Body of pancreas (tissue), 4 donors: ENCODE results near the gene TBCA. TPM values are rescaled to one million over a fixed set of nuclear protein-coding genes. Genes with fewer than 3 reads are reported as not detected.

Source experiments
- ATAC-seq: fragments of 150-250 bp; one replicate; pipeline ENCODE4 v1.9.1; 2016
- DNase-seq, 4 donors: peaks; one replicate each; pipeline ENCODE4 v3.0.0-alpha.2; 2019
- H3K27ac ChIP-seq, 4 donors: fragments of 200-600 bp; sonication (generic); 1 replicate in 3 of 4; 2 replicates in 1 of 4; pipeline versions ENCODE4 v1.5.1 to v1.6.1; 2016 to 2019; ENCODE audit warnings: mild to moderate bottlenecking in 1 of 4, mixed read lengths in 1 of 4, moderate library complexity in 1 of 4
- H3K27me3 ChIP-seq, 2 donors: fragments of 200-600 bp; sonication (generic); one replicate each; pipeline ENCODE4 v1.6.0; 2016; ENCODE audit warnings: mild to moderate bottlenecking in 1 of 2
- H3K36me3 ChIP-seq, 2 donors: fragments of 200-600 bp; sonication (generic); replicated peaks in 1 of 2; 2 replicates each; pipeline ENCODE4 v1.5.1; 2016; ENCODE audit warnings: low read depth in 2 of 2; ENCODE audit not compliant: insufficient read depth in 1 of 2
- H3K4me1 ChIP-seq: fragments of 200-600 bp; sonication (generic); one replicate; pipeline ENCODE4 v1.6.0; 2016
- H3K4me3 ChIP-seq, 2 donors: fragments of 200-600 bp; sonication (generic); 1 replicate in 1 of 2; 2 replicates in 1 of 2; pipeline ENCODE4 v1.5.1; 2016 to 2019
- H3K9me3 ChIP-seq, 3 donors: fragments of 200-600 bp; sonication (generic); 1 replicate in 2 of 3; 2 replicates in 1 of 3; pipeline ENCODE4 v1.5.1; 2016
- POLR2A ChIP-seq, 3 donors: fragments of 450-650 bp; IDR thresholded peaks; one replicate each; pipeline ENCODE4 v1.6.1; 2016; ENCODE audit warnings: antibody characterized with exemption in 3 of 3, mild to moderate bottlenecking in 2 of 3
- WGBS, 2 donors: methylation state at CpG; one replicate each; pipeline ENCODE4 v1.1.5; 2017; 5-methylcytosine and 5-hydroxymethylcytosine counted together
- intact Hi-C: fragments of 100-400 bp; cut with DNase I; formaldehyde crosslinking; loops from one replicate; pipeline ENCODE4 v1.15.1; 2023
- total RNA-seq, 2 donors: library from RNA; depleted of rRNA; stranded (reverse); fragments of >200 nt; gene quantifications; one replicate each; pipeline ENCODE4 v1.1.0, GENCODE V29; 2016
- TF ChIP-seq, protein P1 (sequence below), 7 experiments: fragments of 450-650 bp in 4 of 7; fragments of 200-600 bp in 3 of 7; sonication (generic) in 3 of 7; IDR thresholded peaks; one replicate each; pipeline ENCODE4 v1.5.1; 2016 to 2019; ENCODE audit warnings: antibody characterized with exemption in 7 of 7

Gene TBCA
- total RNA-seq, 2 donors from 2014 or later, result 63.6 to 77.8 TPM

DNA sequence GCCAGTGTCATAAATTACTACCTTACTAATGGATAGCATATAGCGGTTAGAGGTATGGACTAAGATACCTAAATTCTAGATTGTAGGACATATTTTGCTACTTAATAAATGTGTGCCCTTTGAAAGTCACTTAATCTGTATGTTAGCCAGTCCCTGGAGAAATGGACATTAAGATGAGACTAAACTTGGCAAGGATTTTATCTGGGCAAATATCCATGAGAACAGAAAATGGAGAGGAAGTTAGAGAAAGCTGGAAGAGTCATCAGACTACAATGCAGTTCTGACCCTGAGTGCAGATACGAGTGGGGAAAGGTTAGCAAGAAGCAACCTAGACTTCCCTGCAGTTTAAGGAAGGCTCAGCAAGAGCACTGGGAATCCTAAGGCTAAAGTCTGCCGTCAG, 33.0 kb downstream of the TBCA start:
- H3K9me3 ChIP-seq, result no peaks in the 10 kb centered on the region
- H3K36me3 ChIP-seq, result no peaks in the 10 kb centered on the region
- intact Hi-C loops, result no loop called here
- ATAC-seq (no peak), DNase-seq (no peak)
- H3K4me1 ChIP-seq, result peaks cover 5% of the 10 kb centered on the region
- TF ChIP-seq, protein P1, sequence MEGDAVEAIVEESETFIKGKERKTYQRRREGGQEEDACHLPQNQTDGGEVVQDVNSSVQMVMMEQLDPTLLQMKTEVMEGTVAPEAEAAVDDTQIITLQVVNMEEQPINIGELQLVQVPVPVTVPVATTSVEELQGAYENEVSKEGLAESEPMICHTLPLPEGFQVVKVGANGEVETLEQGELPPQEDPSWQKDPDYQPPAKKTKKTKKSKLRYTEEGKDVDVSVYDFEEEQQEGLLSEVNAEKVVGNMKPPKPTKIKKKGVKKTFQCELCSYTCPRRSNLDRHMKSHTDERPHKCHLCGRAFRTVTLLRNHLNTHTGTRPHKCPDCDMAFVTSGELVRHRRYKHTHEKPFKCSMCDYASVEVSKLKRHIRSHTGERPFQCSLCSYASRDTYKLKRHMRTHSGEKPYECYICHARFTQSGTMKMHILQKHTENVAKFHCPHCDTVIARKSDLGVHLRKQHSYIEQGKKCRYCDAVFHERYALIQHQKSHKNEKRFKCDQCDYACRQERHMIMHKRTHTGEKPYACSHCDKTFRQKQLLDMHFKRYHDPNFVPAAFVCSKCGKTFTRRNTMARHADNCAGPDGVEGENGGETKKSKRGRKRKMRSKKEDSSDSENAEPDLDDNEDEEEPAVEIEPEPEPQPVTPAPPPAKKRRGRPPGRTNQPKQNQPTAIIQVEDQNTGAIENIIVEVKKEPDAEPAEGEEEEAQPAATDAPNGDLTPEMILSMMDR (IDR thresholded peaks at IDR 0.05), result no peak
- no peak for TF ChIP-seq POLR2A (IDR thresholded peaks at IDR 0.05)
- H3K27me3 ChIP-seq, result no peaks in the 10 kb centered on the region
- WGBS, 2 donors, result 85 to 89% methylated on average over 2 to 3 of the region's 3 CpGs
- no peak overlapping the region for H3K4me3 ChIP-seq
- H3K27ac ChIP-seq, result no peak overlapping the region

DNA sequence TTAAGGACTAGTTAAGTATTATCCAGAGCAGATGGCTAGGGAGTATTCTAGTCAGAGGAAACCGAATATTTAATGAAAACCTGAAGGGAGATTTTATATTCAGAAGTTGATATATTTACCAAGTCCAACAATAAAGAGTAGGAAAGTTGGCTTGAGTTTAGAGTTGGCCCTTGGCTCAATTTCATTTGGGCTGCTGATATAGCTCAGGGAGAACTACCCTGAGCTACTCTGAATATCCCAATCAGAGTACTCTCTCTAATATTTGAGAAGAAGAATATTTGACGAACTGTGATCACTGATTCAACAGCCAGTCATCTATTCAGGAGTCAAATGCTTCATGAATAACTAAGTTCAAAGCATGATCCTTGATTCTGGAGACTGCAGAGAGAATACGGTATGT, 34.5 kb downstream of the TBCA start:
- H3K4me1 ChIP-seq, result peaks cover 5% of the 10 kb centered on the region
- intact Hi-C loops, result no loop called here
- DNase-seq, result no peak
- H3K27me3 ChIP-seq, result no peaks in the 10 kb centered on the region
- no peak overlapping the region for H3K27ac ChIP-seq
- no peak overlapping the region for H3K4me3 ChIP-seq
- ATAC-seq, result no peak
- TF ChIP-seq, protein P1 (IDR thresholded peaks at IDR 0.05), result no peak
- no peak for TF ChIP-seq POLR2A (IDR thresholded peaks at IDR 0.05)
- 67 to 73% methylated on average over 3 of the region's 3 CpGs for WGBS, 2 donors
- no peaks in the 10 kb centered on the region for H3K36me3 ChIP-seq
- no peaks in the 10 kb centered on the region for H3K9me3 ChIP-seq

DNA sequence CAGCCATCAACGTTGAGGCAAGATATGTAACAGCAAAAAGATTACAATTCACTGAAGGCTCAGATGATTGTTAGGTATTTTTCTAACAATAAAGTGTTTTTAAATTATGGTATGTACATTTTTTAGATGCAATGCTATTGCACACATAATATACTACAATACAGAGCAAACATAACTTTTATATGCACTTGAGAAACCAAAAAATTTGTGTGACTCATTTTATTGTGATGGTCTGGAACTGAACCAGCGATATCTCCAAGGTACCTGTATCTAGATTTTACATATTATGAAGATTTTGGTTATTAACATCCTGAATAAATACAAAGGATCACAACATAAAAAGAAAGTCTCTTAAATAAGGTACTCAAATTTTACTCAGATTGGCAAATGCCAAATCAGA, 41.3 kb downstream of the TBCA start:
- 88 to 92% methylated on average over 2 of the region's 2 CpGs for WGBS, 2 donors
- no peaks in the 10 kb centered on the region for H3K27me3 ChIP-seq
- H3K9me3 ChIP-seq, result no peaks in the 10 kb centered on the region
- no peak overlapping the region for H3K4me3 ChIP-seq
- TF ChIP-seq POLR2A (IDR thresholded peaks at IDR 0.05), result no peak
- TF ChIP-seq, protein P1 (IDR thresholded peaks at IDR 0.05), result no peak
- H3K4me1 ChIP-seq, result no peaks in the 10 kb centered on the region
- intact Hi-C loops, result no loop called here
- DNase-seq (no peak), ATAC-seq (no peak)
- no peaks in the 10 kb centered on the region for H3K36me3 ChIP-seq
- no peak overlapping the region for H3K27ac ChIP-seq

DNA sequence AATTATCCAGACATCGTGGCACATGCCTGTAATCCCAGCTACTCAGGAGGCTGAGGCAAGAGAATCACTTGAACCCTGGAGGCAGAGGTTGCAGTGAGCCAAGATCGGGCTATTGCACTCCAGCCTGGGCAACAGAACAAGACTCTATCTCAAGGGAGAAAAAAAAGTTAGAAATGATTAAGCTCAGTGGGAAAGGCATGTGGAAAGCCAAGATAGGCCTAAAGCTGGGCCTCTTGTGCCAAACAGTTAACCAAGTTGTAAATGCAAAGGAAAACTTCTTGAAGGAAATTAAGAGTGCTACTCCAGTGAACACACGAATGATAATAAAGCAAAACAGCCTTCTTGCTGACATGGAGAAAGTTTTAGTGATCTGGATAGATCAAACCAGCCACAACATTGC, 43.0 kb downstream of the TBCA start:
- no peaks in the 10 kb centered on the region for H3K27me3 ChIP-seq
- H3K9me3 ChIP-seq, result no peaks in the 10 kb centered on the region
- H3K36me3 ChIP-seq, result no peaks in the 10 kb centered on the region
- DNase-seq, result no peak
- no peak overlapping the region for H3K4me3 ChIP-seq
- H3K4me1 ChIP-seq, result no peaks in the 10 kb centered on the region
- 52 to 65% methylated on average over 3 of the region's 3 CpGs for WGBS, 2 donors
- TF ChIP-seq, protein P1 (IDR thresholded peaks at IDR 0.05), result no peak
- no peak for TF ChIP-seq POLR2A (IDR thresholded peaks at IDR 0.05)
- intact Hi-C loops, result no loop called here
- ATAC-seq, result no peak
- H3K27ac ChIP-seq, result no peak overlapping the region

DNA sequence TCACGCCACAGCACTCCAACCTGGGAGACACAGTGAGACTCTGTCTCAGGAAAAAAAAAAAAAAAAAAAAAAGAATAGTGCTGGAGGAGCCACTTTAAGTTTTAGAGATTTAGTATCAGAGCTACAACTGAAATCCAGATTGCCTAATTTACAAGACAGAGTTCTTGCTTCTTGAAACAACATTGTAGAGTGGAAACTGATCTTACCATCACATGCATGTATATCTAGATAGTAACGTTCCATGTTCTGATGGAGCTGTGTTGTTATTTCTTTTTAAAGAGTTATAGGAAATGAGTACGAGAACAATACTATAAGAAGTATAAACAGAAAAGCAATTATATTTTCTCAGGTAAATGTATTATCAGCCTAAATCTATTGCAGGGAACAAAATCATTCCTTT, 48.9 kb downstream of the TBCA start:
- H3K4me3 ChIP-seq, result no peak overlapping the region
- no peaks in the 10 kb centered on the region for H3K4me1 ChIP-seq
- H3K9me3 ChIP-seq, result no peaks in the 10 kb centered on the region
- no peak for TF ChIP-seq POLR2A (IDR thresholded peaks at IDR 0.05)
- TF ChIP-seq, protein P1 (IDR thresholded peaks at IDR 0.05), result no peak
- 73 to 89% methylated on average over 3 of the region's 3 CpGs for WGBS, 2 donors
- no peaks in the 10 kb centered on the region for H3K27me3 ChIP-seq
- no peaks in the 10 kb centered on the region for H3K36me3 ChIP-seq
- ATAC-seq (no peak), DNase-seq (no peak)
- H3K27ac ChIP-seq, result no peak overlapping the region
- intact Hi-C loops, result no loop called here
